HG03354 (cell line): ENCODE measurements around the gene DNMT3A.

ENCODE experiments used
- ATAC-seq: cut with Tn5 transposase; IDR thresholded peaks from one replicate; pipeline ENCODE4 v1.9.1; 2021; ENCODE audit warnings: mild to moderate bottlenecking; ENCODE audit not compliant: unreplicated experiment, poor library complexity, severe bottlenecking

DNMT3A gene

DNA sequence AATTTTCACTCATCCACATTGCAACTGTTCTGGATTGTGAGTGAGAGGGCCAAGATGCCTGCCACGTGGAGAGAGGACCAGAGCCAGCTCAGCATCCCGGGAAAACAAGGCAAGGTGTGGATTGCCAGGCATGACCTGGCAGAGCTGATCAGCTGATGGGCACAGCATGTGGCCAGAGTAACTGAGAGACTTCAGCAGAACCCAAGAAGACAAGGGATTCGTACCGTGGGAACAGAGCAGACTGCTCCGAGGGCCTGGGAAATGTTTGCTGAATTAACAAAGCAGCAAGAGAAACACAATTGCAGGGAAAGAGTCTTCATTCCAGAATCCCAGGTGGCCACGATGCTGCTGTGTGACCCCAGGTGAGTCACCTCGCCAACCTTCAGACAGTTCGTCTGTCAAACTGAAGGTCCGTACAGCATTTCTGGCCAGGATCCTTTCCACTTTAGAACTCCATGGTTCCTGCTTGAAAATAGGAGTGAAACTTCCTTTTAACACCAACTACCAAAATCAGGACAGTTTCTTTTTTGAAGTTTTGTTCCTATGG lies 147.1 kb downstream of the DNMT3A start:
- ATAC-seq = no peak

DNA sequence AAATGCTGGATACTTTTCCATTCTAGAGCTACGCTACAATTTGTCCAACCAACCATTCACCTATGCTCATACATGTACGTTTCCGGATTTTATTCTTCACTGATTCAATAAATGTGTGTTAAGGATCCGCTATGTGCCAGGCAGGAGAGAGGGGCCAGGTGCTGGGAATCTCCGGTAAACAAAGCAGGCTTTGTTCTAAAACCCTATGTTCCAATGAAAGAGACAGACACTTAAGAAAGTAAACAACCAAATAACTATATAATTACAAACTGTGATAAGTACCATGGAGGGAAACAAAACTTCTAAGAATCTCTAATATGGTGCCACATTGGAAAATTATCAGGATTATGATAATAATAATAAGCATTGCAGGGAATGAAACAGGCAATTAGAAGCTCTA lies 151.2 kb downstream of the DNMT3A start:
- ATAC-seq = no peak

DNA sequence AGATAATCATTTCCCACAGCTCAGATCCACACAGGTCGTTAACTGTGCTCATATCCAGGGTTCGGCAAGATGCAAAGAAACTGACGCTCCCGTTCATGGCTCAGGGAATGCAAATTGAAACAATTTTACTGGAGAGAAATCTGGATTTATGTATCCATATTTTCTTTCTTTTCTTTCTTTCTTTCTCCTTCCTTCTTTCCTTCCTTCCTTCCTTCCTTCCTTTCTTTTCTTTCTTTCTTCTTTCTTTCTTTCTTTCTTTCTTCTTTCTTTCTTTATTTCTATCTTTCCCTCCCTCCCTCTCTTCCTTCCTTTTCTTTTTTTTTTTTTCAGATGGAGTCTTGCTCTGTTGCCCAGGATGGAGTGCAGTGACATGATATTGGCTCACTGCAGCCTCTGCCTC lies 153.3 kb downstream of the DNMT3A start:
- no peak for ATAC-seq

DNA sequence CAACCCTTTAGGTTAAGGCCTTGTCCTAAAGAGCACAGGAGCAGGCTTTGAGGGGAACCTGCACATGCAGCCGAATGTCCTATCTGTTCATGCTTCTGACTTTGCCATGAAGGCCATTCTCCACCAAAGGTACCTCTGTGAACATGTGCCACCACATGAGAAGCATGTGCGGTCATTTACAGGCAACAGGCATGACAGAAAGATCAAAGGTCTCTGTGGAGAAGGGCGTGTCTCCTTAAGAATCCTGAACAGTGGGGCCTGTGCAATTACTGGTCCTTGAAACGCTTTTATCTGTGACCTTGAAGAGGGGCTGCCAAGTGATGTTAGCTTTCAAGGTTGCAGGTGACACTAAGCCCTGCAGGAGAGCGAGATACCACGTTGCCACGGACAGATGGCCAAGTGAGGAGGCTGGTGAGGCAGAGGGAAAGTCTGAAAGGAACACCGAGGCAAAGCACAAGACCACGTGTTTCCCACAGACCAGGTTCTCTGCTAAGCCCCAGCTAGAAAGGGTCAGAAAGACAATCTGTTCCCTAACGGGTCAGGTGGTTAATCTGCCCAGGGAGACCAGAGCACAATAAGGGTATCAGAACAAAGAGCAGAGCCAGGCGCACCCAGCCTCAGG lies 153.9 kb downstream of the DNMT3A start:
- no peak for ATAC-seq

DNA sequence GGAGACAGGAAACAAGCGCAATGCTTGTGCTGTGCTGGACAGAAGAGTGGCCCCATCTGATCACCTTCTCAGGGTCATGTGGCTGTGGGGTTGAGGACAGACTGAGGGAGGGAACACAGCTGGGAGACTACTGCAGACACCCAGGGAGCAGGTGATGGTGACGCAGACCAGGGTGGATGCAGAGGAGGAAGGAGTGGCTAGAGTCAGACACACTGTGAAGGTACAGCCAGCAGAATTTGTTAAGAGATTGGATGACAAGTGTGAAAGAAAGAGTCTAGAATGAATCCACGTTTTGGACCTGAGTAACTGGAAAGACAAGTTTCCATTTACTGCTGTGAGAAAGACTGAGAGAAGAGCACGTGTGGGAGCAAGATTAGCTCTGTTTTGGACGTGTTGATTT lies 157.5 kb downstream of the DNMT3A start:
- ATAC-seq = no peak

DNA sequence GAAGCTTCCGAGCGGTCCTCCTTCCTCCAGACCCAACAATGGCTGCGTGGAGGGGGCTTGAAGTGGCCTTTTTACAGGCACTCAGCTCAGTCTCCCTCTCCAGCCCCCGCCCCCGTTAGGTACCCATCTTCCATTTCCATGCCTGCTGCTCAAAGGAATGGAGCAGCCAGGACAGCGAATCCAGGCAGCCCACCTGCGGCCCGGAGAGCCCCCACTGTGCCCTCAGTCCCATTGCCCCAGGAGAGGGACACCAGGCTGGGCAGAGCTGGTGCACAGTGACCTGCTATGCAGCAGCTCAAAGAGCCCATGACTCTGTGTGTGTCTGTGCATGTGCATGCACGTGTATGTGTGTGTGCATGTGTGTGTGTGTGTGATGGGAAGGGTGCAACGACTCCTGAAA lies 162.7 kb downstream of the DNMT3A start:
- no peak for ATAC-seq
